ENCODE measurements around the gene APOB. TPM values are rescaled to one million over a fixed set of nuclear protein-coding genes. Genes with fewer than 3 reads are reported as not detected.

APOB gene
- polyA plus RNA-seq, 1 donor, result 863 TPM

DNA sequence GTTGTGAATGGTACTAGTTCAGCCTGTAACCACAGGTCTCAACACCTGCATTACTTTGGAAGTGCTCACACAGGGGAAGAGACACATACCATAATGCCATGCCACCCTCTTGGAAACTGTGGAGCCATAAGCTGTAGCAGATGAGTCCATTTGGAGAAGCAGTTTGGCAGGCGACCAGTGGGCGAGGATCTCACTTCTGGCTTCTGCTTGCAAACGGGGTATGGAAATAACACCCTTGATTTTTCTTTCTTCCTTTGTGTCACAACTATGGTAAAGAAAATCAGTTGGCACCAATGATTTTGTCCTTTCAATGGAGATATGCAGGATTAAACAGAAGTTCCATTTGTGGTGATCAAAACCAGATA is 28.6 kb downstream of the APOB start:
- WGBS (ENCODE audit: insufficient coverage, low lambda C conversion rate), result no CpG with 5 or more reads among the region's 3 CpGs
- peaks cover 10% of the 10 kb centered on the region for H3K9me3 ChIP-seq (ENCODE audit: control insufficient read depth, low read depth, low read length)
- no peak overlapping the region for H3K4me3 ChIP-seq (ENCODE audit: low read length)
- no peak overlapping the region for H3K27ac ChIP-seq (ENCODE audit: low read length)
- H3K27me3 ChIP-seq (ENCODE audit: control insufficient read depth, insufficient read depth, low read length), result no peaks in the 10 kb centered on the region
- H3K4me1 ChIP-seq (ENCODE audit: control insufficient read depth, insufficient read depth, low read length), result no peaks in the 10 kb centered on the region
- no peak for DNase-seq
- H3K36me3 ChIP-seq (ENCODE audit: control insufficient read depth, insufficient read depth, low read length), result peaks cover 89% of the 10 kb centered on the region

DNA sequence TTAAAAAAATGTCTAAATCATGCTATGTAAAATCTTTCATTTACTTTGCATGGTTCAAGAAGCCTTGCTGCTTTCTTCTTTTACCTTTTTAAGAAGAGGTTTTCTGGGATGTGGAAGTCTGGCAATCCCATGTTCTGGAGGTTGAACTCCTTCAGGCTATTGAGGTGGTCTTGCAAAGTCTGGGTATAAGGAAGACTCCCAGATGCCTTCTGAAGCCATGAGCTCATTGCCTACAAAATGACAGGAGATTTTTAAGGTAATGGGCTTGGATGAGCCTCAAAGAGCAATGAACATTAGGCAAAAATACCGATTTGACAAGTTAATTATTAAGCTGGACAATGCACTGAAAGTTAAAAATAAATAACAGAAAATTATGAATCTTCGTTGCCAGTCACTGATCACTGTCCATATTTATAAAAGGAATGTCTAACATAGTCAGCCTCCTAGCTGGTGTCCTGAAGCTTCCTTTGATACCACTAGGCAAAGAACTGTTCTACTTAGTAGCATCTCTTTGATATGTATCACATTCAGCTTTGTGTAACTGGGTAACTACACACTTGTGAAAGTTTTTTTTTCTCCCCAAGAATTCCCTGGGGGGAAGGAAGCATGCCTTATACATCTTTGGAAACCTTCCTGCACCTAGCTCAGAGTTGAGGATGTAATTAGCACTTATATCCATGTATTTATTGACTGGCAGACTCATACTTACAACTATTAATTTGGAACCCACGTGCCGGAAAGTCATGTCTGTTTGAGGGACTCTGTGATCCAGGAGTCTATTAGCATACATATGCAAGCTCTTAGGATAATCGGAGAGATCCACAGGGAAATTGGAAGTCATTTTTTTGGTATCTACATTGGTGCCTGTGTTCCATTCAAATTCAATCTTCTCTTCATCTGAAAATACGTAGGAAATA is 29.3 kb downstream of the APOB start:
- Histone ChIP-seq H3K9me3 (ENCODE audit: control insufficient read depth, low read depth, low read length) (peaks cover 15% of the 10 kb centered on the region), H3K27me3 (ENCODE audit: control insufficient read depth, insufficient read depth, low read length) (no peaks in the 10 kb centered on the region), H3K36me3 (ENCODE audit: control insufficient read depth, insufficient read depth, low read length) (peaks cover 83% of the 10 kb centered on the region), H3K4me1 (ENCODE audit: control insufficient read depth, insufficient read depth, low read length) (no peaks in the 10 kb centered on the region), H3K27ac (ENCODE audit: low read length) (no peak overlapping the region), H3K4me3 (ENCODE audit: low read length) (no peak overlapping the region)
- DNase-seq, result no peak
- 50% methylated on average over 1 of the region's 6 CpGs for WGBS (ENCODE audit: insufficient coverage, low lambda C conversion rate)

DNA sequence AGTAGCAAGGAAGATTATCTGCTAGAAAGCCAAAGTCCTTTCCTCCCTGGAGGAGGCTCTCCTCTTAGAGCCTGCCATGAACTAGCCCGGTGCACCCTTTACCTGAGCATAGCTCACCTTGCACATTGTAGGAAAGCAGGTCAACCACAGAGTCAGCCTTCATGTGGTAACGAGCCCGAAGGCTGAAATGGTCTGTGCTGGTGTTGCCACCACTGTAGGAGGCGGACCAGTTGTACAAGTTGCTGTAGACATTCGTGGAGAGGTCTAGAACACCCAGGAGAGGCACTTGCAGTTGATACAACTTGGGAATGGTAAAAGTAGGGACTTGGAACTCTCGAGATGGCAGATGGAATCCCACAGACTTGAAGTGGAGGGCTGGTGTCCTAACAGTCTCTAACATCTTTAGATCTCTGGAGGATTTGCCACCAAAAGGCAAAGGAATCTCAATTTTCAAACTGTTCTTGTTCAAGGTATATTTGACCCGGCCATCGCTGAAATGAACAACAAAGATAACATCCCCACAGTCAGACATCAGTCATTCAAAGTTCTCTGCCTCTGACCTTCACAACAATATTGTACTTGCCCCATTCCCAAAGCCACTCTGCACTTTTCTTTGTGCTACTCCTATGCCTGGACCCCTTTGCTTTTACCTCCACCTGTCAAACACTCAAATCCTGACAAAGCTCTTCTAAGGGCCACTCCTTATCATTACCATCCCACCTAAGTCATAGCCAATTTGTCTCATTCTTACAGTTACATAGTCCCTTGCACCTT is 30.6 kb downstream of the APOB start:
- H3K9me3 ChIP-seq (ENCODE audit: control insufficient read depth, low read depth, low read length), result peaks cover 15% of the 10 kb centered on the region
- peaks cover 69% of the 10 kb centered on the region for H3K36me3 ChIP-seq (ENCODE audit: control insufficient read depth, insufficient read depth, low read length)
- H3K4me1 ChIP-seq (ENCODE audit: control insufficient read depth, insufficient read depth, low read length), result no peaks in the 10 kb centered on the region
- no peaks in the 10 kb centered on the region for H3K27me3 ChIP-seq (ENCODE audit: control insufficient read depth, insufficient read depth, low read length)
- WGBS (ENCODE audit: insufficient coverage, low lambda C conversion rate), result 83% methylated on average over 1 of the region's 8 CpGs
- no peak for DNase-seq
- H3K4me3 ChIP-seq (ENCODE audit: low read length), result no peak overlapping the region
- H3K27ac ChIP-seq (ENCODE audit: low read length), result no peak overlapping the region

DNA sequence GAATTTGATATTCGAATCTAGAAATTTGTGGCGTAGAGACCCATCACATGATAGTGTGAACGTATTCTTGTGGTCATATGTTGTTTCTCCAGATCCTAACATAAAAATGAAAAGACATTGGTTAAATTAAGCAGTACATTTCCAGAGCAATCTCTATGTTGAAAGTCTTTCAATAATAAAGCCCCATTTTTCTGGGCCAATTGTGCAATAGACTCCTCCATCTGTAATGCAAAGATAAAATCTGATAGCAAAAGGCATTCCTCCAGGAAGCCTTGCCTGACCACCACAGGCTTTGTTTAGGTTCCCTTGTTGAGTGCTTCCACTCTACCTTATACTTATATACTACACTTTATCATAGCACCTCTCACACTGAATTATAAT is 31.3 kb downstream of the APOB start:
- H3K4me1 ChIP-seq (ENCODE audit: control insufficient read depth, insufficient read depth, low read length), result no peaks in the 10 kb centered on the region
- no peak overlapping the region for H3K27ac ChIP-seq (ENCODE audit: low read length)
- peaks cover 65% of the 10 kb centered on the region for H3K36me3 ChIP-seq (ENCODE audit: control insufficient read depth, insufficient read depth, low read length)
- WGBS (ENCODE audit: insufficient coverage, low lambda C conversion rate), result 80% methylated on average over 1 of the region's 3 CpGs
- DNase-seq, result no peak
- H3K4me3 ChIP-seq (ENCODE audit: low read length), result no peak overlapping the region
- no peaks in the 10 kb centered on the region for H3K27me3 ChIP-seq (ENCODE audit: control insufficient read depth, insufficient read depth, low read length)
- H3K9me3 ChIP-seq (ENCODE audit: control insufficient read depth, low read depth, low read length), result peaks cover 17% of the 10 kb centered on the region

DNA sequence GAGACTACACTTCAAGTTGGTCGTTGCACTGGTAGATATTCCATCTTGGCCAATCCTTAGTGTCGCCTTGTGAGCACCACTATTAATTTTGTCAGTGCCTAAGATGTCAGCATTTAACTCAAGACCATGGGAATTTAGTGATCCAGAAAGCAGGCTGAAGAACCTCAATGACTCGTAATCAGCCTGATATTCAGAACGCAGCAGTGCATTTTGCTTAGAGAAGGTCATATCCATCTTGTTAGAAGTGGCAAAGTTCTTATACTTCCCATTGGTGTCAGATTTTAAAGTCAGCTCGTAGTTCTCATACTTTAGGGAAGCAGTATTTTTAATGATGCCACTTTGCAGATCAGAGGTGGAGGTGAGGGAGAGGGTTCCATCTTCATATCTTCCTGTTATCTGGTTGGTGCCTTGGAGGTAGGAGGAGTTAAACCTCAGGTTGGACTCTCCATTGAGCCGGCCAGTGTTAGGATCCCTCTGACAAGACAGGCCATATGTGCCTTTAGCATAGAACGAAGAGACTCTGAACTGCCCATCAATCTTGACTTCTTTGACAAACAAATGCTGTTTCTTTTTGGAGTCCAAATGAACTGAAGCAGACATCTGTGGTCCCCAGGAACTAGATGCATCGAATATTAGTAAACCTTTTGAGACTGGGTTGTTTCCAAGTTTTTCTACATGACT is 31.9 kb downstream of the APOB start:
- Histone ChIP-seq H3K4me3 (ENCODE audit: low read length) (no peak overlapping the region), H3K27ac (ENCODE audit: low read length) (no peak overlapping the region), H3K9me3 (ENCODE audit: control insufficient read depth, low read depth, low read length) (peaks cover 17% of the 10 kb centered on the region), H3K4me1 (ENCODE audit: control insufficient read depth, insufficient read depth, low read length) (no peaks in the 10 kb centered on the region), H3K36me3 (ENCODE audit: control insufficient read depth, insufficient read depth, low read length) (peaks cover 60% of the 10 kb centered on the region), H3K27me3 (ENCODE audit: control insufficient read depth, insufficient read depth, low read length) (no peaks in the 10 kb centered on the region)
- no CpG with 5 or more reads among the region's 8 CpGs for WGBS (ENCODE audit: insufficient coverage, low lambda C conversion rate)
- no peak for DNase-seq

DNA sequence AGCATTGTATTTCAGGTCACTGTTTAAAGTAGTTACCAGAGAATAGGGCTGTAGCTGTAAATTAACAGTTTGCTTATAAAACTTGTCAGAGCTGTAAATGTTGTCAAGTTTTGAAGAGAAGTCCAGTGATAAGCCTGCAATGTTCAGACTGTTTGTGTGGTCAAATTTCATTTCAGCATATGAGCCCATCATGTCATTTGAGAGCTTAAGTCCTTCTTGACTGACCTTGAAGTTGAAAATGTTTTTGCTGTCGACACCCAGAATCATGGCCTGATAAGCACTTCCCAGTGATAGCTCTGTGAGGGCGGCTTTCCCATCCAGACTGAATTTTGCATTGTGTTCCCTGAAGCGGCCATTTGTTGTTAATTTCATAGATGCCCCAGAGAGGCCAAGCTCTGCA is 32.4 kb downstream of the APOB start:
- H3K36me3 ChIP-seq (ENCODE audit: control insufficient read depth, insufficient read depth, low read length), result peaks cover 59% of the 10 kb centered on the region
- no peak overlapping the region for H3K27ac ChIP-seq (ENCODE audit: low read length)
- H3K4me1 ChIP-seq (ENCODE audit: control insufficient read depth, insufficient read depth, low read length), result no peaks in the 10 kb centered on the region
- H3K4me3 ChIP-seq (ENCODE audit: low read length), result no peak overlapping the region
- no peak for DNase-seq
- no CpG with 5 or more reads among the region's 3 CpGs for WGBS (ENCODE audit: insufficient coverage, low lambda C conversion rate)
- peaks cover 17% of the 10 kb centered on the region for H3K9me3 ChIP-seq (ENCODE audit: control insufficient read depth, low read depth, low read length)
- no peaks in the 10 kb centered on the region for H3K27me3 ChIP-seq (ENCODE audit: control insufficient read depth, insufficient read depth, low read length)

DNA sequence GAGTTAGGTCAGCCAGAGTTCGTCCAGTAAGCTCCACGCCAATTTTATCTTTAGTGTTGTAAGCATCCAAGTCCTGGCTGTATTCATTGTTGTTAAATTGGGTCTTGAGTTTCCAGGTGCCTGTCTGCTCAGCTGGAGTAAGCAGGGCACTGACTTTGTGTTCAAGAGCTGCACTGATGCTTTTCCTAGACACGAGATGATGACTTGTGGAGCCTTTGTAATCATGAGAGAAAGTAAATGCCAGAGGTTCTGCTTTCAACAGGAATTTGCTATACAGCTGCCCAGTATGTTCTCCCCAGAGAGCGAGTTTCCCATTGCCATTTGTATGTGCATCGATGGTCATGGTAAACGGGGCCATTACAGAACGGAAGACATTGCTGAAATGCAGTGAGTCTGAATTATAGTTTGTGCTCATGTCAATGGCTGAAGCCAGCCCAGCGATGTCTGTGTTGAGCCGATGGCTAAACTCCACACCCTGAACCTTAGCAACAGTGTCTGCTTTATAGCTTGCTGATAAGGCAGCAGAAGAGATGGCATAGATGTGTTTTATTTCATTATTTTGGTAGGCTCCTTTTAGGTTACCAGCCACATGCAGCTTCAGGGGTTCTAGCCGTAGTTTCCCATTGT is 32.9 kb downstream of the APOB start:
- no peak overlapping the region for H3K27ac ChIP-seq (ENCODE audit: low read length)
- WGBS (ENCODE audit: insufficient coverage, low lambda C conversion rate), result no CpG with 5 or more reads among the region's 10 CpGs

DNA sequence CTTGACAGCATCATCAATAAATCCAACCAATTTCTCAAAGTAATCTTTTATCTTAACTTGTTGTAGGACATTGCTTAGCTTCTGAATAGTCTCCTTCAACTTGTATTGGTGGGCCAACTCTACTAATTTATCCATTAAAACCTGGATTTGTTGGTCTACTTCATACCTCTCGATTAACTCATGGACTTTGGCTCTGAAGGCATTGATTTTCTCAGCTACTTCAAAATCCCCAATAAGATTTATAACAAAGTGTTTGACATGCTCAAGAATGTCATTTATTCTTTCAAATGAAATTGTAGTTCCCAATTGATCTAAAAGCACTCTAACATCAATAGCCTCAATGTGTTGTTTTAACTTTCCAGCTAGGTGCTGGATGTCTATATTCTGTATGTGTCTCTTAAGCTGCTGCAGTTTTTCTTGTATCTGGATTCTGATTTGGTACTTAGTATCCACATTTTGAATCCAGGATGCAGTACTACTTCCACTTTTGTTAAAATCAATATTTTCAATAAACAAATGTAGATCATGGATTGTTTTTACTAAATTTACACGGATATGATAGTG is 34.1 kb downstream of the APOB start:
- no peaks in the 10 kb centered on the region for H3K27me3 ChIP-seq (ENCODE audit: control insufficient read depth, insufficient read depth, low read length)
- H3K9me3 ChIP-seq (ENCODE audit: control insufficient read depth, low read depth, low read length), result peaks cover 17% of the 10 kb centered on the region
- no peak for DNase-seq
- H3K36me3 ChIP-seq (ENCODE audit: control insufficient read depth, insufficient read depth, low read length), result peaks cover 46% of the 10 kb centered on the region
- no peak overlapping the region for H3K27ac ChIP-seq (ENCODE audit: low read length)
- WGBS (ENCODE audit: insufficient coverage, low lambda C conversion rate), result 86% methylated on average over 1 of the region's 2 CpGs
- no peaks in the 10 kb centered on the region for H3K4me1 ChIP-seq (ENCODE audit: control insufficient read depth, insufficient read depth, low read length)
- no peak overlapping the region for H3K4me3 ChIP-seq (ENCODE audit: low read length)

More for the DNA sequence above, 32.9 kb downstream of the APOB start:
- H3K27me3 ChIP-seq (ENCODE audit: control insufficient read depth, insufficient read depth, low read length), result no peaks in the 10 kb centered on the region
- H3K4me3 ChIP-seq (ENCODE audit: low read length), result no peak overlapping the region
- H3K9me3 ChIP-seq (ENCODE audit: control insufficient read depth, low read depth, low read length), result peaks cover 17% of the 10 kb centered on the region
- H3K4me1 ChIP-seq (ENCODE audit: control insufficient read depth, insufficient read depth, low read length), result no peaks in the 10 kb centered on the region
- peaks cover 55% of the 10 kb centered on the region for H3K36me3 ChIP-seq (ENCODE audit: control insufficient read depth, insufficient read depth, low read length)
- DNase-seq, result no peak

DNA sequence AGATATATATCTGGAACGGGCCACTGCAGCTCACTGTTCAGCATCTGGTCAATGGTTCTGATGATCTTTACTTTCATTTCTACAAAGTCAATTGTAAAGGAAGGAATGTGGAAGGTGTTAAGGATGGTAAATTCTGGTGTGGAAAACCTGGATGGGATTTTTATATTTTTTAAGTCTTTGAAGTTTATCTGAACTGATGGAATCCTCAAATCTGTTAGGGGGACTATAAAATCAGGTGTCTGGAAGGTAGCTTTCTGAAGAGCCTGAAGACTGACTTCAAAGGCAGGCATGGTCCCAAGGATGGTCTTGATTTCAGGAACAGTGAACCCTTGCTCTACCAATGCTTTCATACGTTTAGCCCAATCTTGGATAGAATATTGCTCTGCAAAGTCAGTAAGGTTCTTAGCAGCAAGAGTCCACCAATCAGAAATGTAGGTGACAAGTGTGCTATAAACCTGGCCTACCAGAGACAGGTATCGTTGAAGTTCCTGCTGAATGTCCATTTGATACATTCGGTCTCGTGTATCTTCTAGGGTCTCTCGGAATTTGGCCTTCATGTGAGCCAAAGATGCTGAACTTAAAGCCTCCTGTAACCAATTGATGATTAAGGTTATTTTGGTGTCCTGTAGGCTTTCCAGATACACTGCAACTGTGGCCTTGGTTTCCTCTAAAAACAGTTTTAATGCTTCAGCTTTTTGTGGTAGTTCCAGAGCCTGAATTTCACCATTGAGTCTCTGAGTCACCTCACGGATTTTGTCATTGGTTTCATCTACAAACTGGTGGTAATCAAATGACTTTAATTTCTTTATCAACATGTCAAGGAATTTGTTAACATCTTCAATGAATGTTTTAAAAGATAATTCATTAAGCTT is 34.8 kb downstream of the APOB start:
- H3K9me3 ChIP-seq (ENCODE audit: control insufficient read depth, low read depth, low read length), result peaks cover 17% of the 10 kb centered on the region
- no peaks in the 10 kb centered on the region for H3K27me3 ChIP-seq (ENCODE audit: control insufficient read depth, insufficient read depth, low read length)
- 100% methylated on average over 1 of the region's 7 CpGs for WGBS (ENCODE audit: insufficient coverage, low lambda C conversion rate)
- H3K4me3 ChIP-seq (ENCODE audit: low read length), result no peak overlapping the region
- peaks cover 41% of the 10 kb centered on the region for H3K36me3 ChIP-seq (ENCODE audit: control insufficient read depth, insufficient read depth, low read length)
- DNase-seq, result no peak
- no peaks in the 10 kb centered on the region for H3K4me1 ChIP-seq (ENCODE audit: control insufficient read depth, insufficient read depth, low read length)
- H3K27ac ChIP-seq (ENCODE audit: low read length), result no peak overlapping the region
